Fibroblast of lung (primary cell): ENCODE results near the gene FBXO3. TPM values are rescaled to one million over a fixed set of nuclear protein-coding genes. Genes with fewer than 3 reads are reported as not detected.

Experiments used
- DNase-seq, 2 donors: peaks; one replicate each; pipeline versions ENCODE4 v3.0.0 to v3.0.0-alpha.2; 2010; ENCODE audit warnings: low read depth in 2 of 2
- H2AFZ ChIP-seq: 2 replicates; pipeline ENCODE4 v1.5.1; 2012; ENCODE audit warnings: low read length, control low read depth, inconsistent platforms
- H3K27ac ChIP-seq: 2 replicates; pipeline ENCODE4 v1.5.1; 2011; ENCODE audit warnings: low read length, control low read depth; ENCODE audit not compliant: insufficient read depth
- H3K27me3 ChIP-seq: 2 replicates; pipeline ENCODE4 v1.5.1; 2011; ENCODE audit warnings: mild to moderate bottlenecking, low read length; ENCODE audit not compliant: control insufficient read depth, insufficient read depth
- H3K36me3 ChIP-seq: 2 replicates; pipeline ENCODE4 v1.5.1; 2011; ENCODE audit warnings: low read length; ENCODE audit not compliant: control insufficient read depth, insufficient read depth
- H3K4me1 ChIP-seq: 2 replicates; pipeline ENCODE4 v1.5.1; 2011; ENCODE audit warnings: low read length; ENCODE audit not compliant: control insufficient read depth, insufficient read depth; ENCODE audit errors: extremely low read depth
- H3K4me2 ChIP-seq: 2 replicates; pipeline ENCODE4 v1.5.1; 2011; ENCODE audit warnings: low read length, control low read depth; ENCODE audit not compliant: insufficient read depth; ENCODE audit errors: extremely low read depth
- H3K4me3 ChIP-seq, 4 experiments: fragments of 200-600 bp in 1 of 4; sonication (generic) in 1 of 4; replicated peaks in 1 of 4; 2 replicates each; pipeline ENCODE4 v1.5.1; 2011 to 2016; ENCODE audit warnings: low read length in 4 of 4, low read depth in 3 of 4, mild to moderate bottlenecking in 3 of 4, control low read depth in 2 of 4, inconsistent platforms in 1 of 4, mixed read lengths in 1 of 4; ENCODE audit not compliant: insufficient read depth in 1 of 4; ENCODE audit errors: control extremely low read depth in 1 of 4
- H3K79me2 ChIP-seq: 2 replicates; pipeline ENCODE4 v1.5.1; 2012; ENCODE audit warnings: mild to moderate bottlenecking, low read length, inconsistent platforms; ENCODE audit not compliant: control insufficient read depth, insufficient read depth
- H3K9ac ChIP-seq: 2 replicates; pipeline ENCODE4 v1.5.1; 2011; ENCODE audit warnings: mild to moderate bottlenecking, low read length, control low read depth; ENCODE audit not compliant: insufficient read depth
- H3K9me3 ChIP-seq: 2 replicates; pipeline ENCODE4 v1.5.1; 2012; ENCODE audit warnings: low read depth, low read length; ENCODE audit not compliant: control insufficient read depth, insufficient read depth
- H4K20me1 ChIP-seq: 2 replicates; pipeline ENCODE4 v1.5.1; 2011; ENCODE audit warnings: low read length; ENCODE audit not compliant: control insufficient read depth, insufficient read depth; ENCODE audit errors: extremely low read depth
- CTCF ChIP-seq, 2 donors: IDR thresholded peaks in 1 of 2; conservative IDR thresholded peaks in 1 of 2; 1 replicate in 1 of 2; 2 replicates in 1 of 2; pipeline ENCODE4 v1.5.1; 2011 to 2012; ENCODE audit warnings: low read length in 2 of 2, control low read depth in 1 of 2, inconsistent platforms in 1 of 2, low read depth in 1 of 2, mild to moderate bottlenecking in 1 of 2
- EZH2 ChIP-seq: IDR thresholded peaks from 2 replicates; pipeline ENCODE4 v1.5.1; 2012; ENCODE audit warnings: low read length, control low read depth, mild to moderate bottlenecking; ENCODE audit errors: missing control alignments
- polyA plus RNA-seq, 2 donors: library from polyadenylated mRNA; depleted of rRNA in 1 of 2; stranded (reverse) in 1 of 2; unstranded in 1 of 2; fragments of >200 nt; gene quantifications; 2 replicates each; pipeline ENCODE4 v1.2.1, GENCODE V29; 2011 to 2012; ENCODE audit warnings: missing spikeins in 1 of 2
- total RNA-seq: library from RNA; depleted of rRNA; stranded (reverse); fragments of >200 nt; gene quantifications from 2 replicates; pipeline ENCODE4 v1.2.1, GENCODE V29; 2014

FBXO3 gene
- total and polyA plus RNA-seq, 2 donors (not counting 1 experiment from before 2014, with no cell fraction given): 28.7 to 46.2 TPM

- Histone ChIP-seq H3K4me3 (peak overlapping the region; percentile 91 to 97 (median 96)), H3K4me2 (peak overlapping the region; percentile 77), H3K9ac (peak overlapping the region; percentile 93), H3K27ac (peak overlapping the region; percentile 94), H3K36me3 (peaks cover 7% of the 10 kb centered on the region), H2AFZ (no peak overlapping the region), H4K20me1 (no peaks in the 10 kb centered on the region), H3K4me1 (peaks cover 23% of the 10 kb centered on the region), H3K9me3 (no peaks in the 10 kb centered on the region), H3K27me3 (no peaks in the 10 kb centered on the region), H3K79me2 (peaks cover 57% of the 10 kb centered on the region)
- TF ChIP-seq CTCF (conservative IDR thresholded peaks at IDR 0.05 in 1 of 2, IDR thresholded peaks at IDR 0.05 in 1 of 2; ENCODE audit: low read depth in 1 of 2, low read length in 2 of 2): no peak
- TF ChIP-seq EZH2: no peak
- DNase-seq: peak in 1 of 2 donors; percentile 27
Measured at GRCh38 chr11:33735271-33736147, 38.8 kb downstream of the FBXO3 start.

- Histone ChIP-seq H4K20me1 (no peaks in the 10 kb centered on the region), H3K4me2 (peak overlapping the region; percentile 77), H2AFZ (no peak overlapping the region), H3K4me3 (peak overlapping the region; percentile 91 to 97 (median 96)), H3K9ac (peak overlapping the region; percentile 93), H3K79me2 (peaks cover 66% of the 10 kb centered on the region), H3K4me1 (peaks cover 25% of the 10 kb centered on the region), H3K27me3 (no peaks in the 10 kb centered on the region), H3K9me3 (no peaks in the 10 kb centered on the region), H3K27ac (peak overlapping the region; percentile 94), H3K36me3 (peaks cover 7% of the 10 kb centered on the region)
- no peak for TF ChIP-seq CTCF (conservative IDR thresholded peaks at IDR 0.05 in 1 of 2, IDR thresholded peaks at IDR 0.05 in 1 of 2; ENCODE audit: low read depth in 1 of 2, low read length in 2 of 2)
- no peak for TF ChIP-seq EZH2
- DNase-seq: peak; percentile 65 to 75
Measured at GRCh38 chr11:33734441-33735270, 39.7 kb downstream of the FBXO3 start.

- Histone ChIP-seq H3K9ac (peak overlapping the region; percentile 93), H2AFZ (no peak overlapping the region), H3K27ac (peak overlapping the region; percentile 94), H3K79me2 (peaks cover 72% of the 10 kb centered on the region), H3K9me3 (no peaks in the 10 kb centered on the region), H3K36me3 (peaks cover 7% of the 10 kb centered on the region), H3K4me2 (peak overlapping the region; percentile 77), H4K20me1 (no peaks in the 10 kb centered on the region), H3K4me3 (peak overlapping the region; percentile 91 to 97 (median 96)), H3K4me1 (peaks cover 25% of the 10 kb centered on the region), H3K27me3 (no peaks in the 10 kb centered on the region)
- no peak for TF ChIP-seq CTCF (conservative IDR thresholded peaks at IDR 0.05 in 1 of 2, IDR thresholded peaks at IDR 0.05 in 1 of 2; ENCODE audit: low read depth in 1 of 2, low read length in 2 of 2)
- TF ChIP-seq EZH2: no peak
- no peak for DNase-seq
Measured at GRCh38 chr11:33733980-33734379, 40.3 kb downstream of the FBXO3 start.
